AG09309 (cell line): Measurements from ENCODE around the gene AKR1B1.
A peak's percentile ranks its signal among the peaks of the same experiment; 100 is the strongest.

Experiments
- DNase-seq: peaks from one replicate; pipeline ENCODE4 v3.0.0-alpha.2; 2010; ENCODE audit warnings: low read depth
- H3K4me3 ChIP-seq: 2 replicates; pipeline ENCODE4 v1.5.1; 2011; ENCODE audit warnings: mild to moderate bottlenecking, low read depth, low read length, moderate library complexity; ENCODE audit not compliant: control insufficient read depth
- CTCF ChIP-seq: IDR thresholded peaks from 2 replicates; pipeline ENCODE4 v1.5.1; 2011; ENCODE audit warnings: mild to moderate bottlenecking, low read depth, low read length, inconsistent platforms; ENCODE audit not compliant: insufficient read depth, control insufficient read depth; ENCODE audit errors: missing control alignments

Gene AKR1B1

GRCh38 chr7:134458806-134459698 is at the start of gene AKR1B1:
AKR1B1 (minus strand) TSS chr7:134459100; CDS start chr7:134459062, 38 bp downstream.
- peak; percentile 64 for DNase-seq
- peak within 1 kb of the TSS; percentile 82 for H3K4me3 ChIP-seq
- peak; percentile 73 for TF ChIP-seq CTCF

DNA sequence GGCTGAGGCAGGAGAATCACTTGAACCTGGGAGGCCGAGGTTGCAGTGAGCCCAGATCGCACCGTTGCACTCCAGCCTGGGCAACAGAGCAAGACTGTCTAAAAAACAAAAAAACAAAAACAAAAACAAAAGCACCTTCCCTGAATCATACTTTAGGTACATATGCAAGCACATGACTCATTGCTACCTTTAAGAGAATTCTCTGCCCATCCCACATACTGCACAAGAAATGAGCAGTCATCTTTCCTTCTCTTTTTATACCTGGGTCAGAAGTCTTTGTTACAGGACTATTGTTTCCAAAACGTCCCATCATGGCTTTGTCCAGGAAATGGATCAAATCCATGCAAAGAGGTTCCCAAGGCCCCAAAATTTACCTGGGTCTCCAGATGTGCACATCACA is 47.0 kb upstream of the AKR1B1 start:
- no peak for DNase-seq
- no peak overlapping the region for H3K4me3 ChIP-seq
- no peak for TF ChIP-seq CTCF

DNA sequence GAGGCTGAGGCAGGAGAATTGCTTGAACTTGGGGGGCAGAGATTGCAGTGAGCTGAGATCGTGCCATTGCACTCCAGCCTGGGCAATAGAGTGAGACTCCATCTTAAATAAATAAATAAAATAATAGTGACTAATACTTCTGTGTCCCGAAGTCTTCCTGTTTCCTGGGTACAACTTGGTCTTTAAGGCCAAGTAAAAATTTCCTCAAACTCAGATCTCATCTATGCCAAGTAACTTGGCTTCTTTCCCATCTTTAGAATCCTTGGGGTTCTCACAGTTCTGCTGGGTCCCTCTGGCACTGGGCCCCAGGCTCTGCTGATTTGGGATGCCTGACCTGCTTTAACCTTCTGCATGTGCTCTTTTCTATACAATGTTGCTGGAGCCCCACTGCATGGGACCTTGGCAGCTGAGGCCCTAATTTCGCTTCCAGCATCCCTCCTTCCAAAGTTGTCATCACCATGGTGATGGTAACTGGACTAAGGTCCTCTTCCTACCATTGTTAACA is 45.8 kb upstream of the AKR1B1 start:
- H3K4me3 ChIP-seq, result no peak overlapping the region
- TF ChIP-seq CTCF, result no peak
- DNase-seq, result no peak

GRCh38 chr7:134502463-134503371 is 43.8 kb upstream of the AKR1B1 start:
- DNase-seq, result peak; percentile 47
- no peak overlapping the region for H3K4me3 ChIP-seq
- no peak for TF ChIP-seq CTCF

DNA sequence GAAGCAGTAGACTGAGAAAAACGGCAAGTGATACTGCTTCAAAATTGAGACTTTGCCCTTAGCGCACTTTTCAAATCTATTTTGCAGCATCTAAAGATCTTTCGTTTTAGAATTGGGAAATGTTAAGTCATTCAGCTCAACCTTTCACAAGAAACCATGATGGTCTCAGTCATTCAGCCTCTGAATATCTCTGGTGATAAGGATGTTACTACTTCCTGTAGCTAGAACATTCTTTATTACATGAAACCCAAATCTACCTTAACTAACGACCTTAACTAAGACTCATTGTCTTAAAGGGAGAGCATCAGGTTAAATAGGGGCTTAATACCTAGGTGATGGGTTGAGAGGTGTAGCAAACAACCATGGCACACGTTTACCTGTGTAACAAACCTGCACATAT is 42.1 kb upstream of the AKR1B1 start:
- no peak overlapping the region for H3K4me3 ChIP-seq
- no peak for TF ChIP-seq CTCF
- DNase-seq, result no peak

GRCh38 chr7:134500406-134500805 is 41.5 kb upstream of the AKR1B1 start:
- no peak overlapping the region for H3K4me3 ChIP-seq
- no peak for DNase-seq
- no peak for TF ChIP-seq CTCF
